SK-N-MC (cell line): ENCODE data around the gene CBLIF.

Experiments
- EZH2 ChIP-seq: fragments of 200-600 bp; sonication (generic); IDR thresholded peaks from one replicate; pipeline ENCODE4 v1.6.1; 2017; ENCODE audit warnings: antibody characterized with exemption
- FOXP2 ChIP-seq: optimal IDR thresholded peaks from 2 replicates; pipeline ENCODE3; 2011; ENCODE audit warnings: mild to moderate bottlenecking, moderate library complexity; ENCODE audit not compliant: insufficient read depth; ENCODE audit errors: extremely low read length, control extremely low read depth
- POLR2AphosphoS5 ChIP-seq: IDR thresholded peaks from 2 replicates; pipeline ENCODE4 v1.6.1; 2012; ENCODE audit warnings: mild to moderate bottlenecking, low read depth, low read length, borderline replicate concordance

GRCh38 chr11:59801160-59801706 is 44.1 kb downstream of the CBLIF start:
- TF ChIP-seq POLR2AphosphoS5, result no peak
- no peak for TF ChIP-seq EZH2
- no peak for TF ChIP-seq FOXP2
